ENCODE results near the gene C1orf53.

DNA sequence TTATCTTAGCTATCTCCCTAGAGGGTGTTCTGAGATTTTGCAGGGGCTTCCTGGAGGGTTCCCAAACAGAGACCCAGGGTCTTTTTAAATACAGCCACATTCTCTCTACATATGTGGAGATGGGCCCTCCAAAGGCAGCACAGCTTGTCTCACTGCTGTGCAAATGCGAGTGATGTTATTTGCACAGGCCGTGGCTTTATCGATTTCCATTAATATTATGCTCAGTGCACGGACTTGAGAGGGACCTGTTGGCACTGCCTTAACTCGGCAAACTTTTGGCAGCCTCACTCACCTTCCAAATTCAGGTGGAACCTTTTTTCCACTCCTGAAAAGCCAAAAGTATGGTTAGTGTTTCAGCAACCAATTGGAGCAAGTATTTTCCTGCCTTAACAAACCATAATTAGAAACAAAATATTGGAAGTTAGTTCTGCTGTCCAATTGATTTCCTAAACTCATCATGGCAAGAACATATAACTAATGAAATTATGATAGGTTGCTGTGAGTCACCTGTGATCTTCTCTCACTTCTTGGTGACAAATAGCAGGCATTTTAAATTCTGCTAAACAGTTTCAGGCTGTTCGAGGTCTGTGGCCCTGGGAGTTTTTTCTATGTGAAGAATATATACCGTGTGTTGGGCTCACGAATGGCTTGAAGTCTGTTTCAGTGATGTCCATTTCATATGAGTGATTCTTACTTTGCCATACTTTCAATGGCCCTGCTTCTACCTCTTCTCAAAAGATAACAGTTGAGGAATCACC, 25.7 kb downstream of the C1orf53 start:
- TF ChIP-seq, protein P1, sequence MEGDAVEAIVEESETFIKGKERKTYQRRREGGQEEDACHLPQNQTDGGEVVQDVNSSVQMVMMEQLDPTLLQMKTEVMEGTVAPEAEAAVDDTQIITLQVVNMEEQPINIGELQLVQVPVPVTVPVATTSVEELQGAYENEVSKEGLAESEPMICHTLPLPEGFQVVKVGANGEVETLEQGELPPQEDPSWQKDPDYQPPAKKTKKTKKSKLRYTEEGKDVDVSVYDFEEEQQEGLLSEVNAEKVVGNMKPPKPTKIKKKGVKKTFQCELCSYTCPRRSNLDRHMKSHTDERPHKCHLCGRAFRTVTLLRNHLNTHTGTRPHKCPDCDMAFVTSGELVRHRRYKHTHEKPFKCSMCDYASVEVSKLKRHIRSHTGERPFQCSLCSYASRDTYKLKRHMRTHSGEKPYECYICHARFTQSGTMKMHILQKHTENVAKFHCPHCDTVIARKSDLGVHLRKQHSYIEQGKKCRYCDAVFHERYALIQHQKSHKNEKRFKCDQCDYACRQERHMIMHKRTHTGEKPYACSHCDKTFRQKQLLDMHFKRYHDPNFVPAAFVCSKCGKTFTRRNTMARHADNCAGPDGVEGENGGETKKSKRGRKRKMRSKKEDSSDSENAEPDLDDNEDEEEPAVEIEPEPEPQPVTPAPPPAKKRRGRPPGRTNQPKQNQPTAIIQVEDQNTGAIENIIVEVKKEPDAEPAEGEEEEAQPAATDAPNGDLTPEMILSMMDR (IDR thresholded peaks at IDR 0.05; ENCODE audit: low read depth, low read length), result no peak
- TF ChIP-seq, protein P2, sequence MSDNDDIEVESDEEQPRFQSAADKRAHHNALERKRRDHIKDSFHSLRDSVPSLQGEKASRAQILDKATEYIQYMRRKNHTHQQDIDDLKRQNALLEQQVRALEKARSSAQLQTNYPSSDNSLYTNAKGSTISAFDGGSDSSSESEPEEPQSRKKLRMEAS (IDR thresholded peaks at IDR 0.05; ENCODE audit: low read depth, low read length), result no peak
- TF ChIP-seq POLR2A (IDR thresholded peaks at IDR 0.05; ENCODE audit: extremely low read depth, insufficient read length), result no peak
- no peak for TF ChIP-seq MYC (IDR thresholded peaks at IDR 0.05; ENCODE audit: low read depth, low read length)
